ENCODE results near the gene KDM5A. TPM values are rescaled to one million over a fixed set of nuclear protein-coding genes. Genes with fewer than 3 reads are reported as not detected.

Gene KDM5A
- polyA plus RNA-seq, 1 experiment: 33.9 TPM

DNA sequence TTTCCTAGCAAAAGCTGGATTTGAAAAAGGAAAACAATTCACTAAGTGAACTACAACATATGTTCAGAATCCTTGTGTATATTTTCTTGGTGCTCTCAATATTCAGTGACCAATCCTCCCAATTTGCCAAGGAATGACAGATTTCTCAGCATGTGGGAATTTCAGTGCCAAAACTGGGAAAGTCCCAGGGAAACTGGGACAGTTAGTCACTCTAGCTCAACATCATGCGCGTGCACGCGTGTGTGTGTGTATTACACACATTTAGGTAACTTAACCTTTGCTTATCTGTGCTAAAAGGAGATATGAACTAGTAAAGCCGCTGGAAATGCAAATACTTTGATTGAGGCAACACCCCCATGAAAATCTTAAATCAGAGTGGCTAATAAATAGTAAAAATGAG is 100.4 kb downstream of the KDM5A start:
- Histone ChIP-seq H3K9me3 (ENCODE audit: control insufficient read depth, insufficient read depth, low read length) (no peaks in the 10 kb centered on the region), H3K4me3 (ENCODE audit: low read depth, low read length) (no peak overlapping the region), H3K27me3 (ENCODE audit: control insufficient read depth, insufficient read depth, low read length) (no peaks in the 10 kb centered on the region), H3K27ac (ENCODE audit: low read depth, low read length) (no peak overlapping the region)
- no peak for TF ChIP-seq CTCF (IDR thresholded peaks at IDR 0.05; ENCODE audit: low read depth, low read length)
- POLR2A ChIA-PET: no interaction called here
- CTCF ChIA-PET: no interaction called here
- no peak for DNase-seq (ENCODE audit: low read depth, low spot score)

GRCh38 chr12:286531-287300 is 102.4 kb downstream of the KDM5A start:
- POLR2A ChIA-PET: no interaction called here
- no peak for TF ChIP-seq CTCF (IDR thresholded peaks at IDR 0.05; ENCODE audit: low read depth, low read length)
- CTCF ChIA-PET: no interaction called here
- no peak overlapping the region for H3K27ac ChIP-seq (ENCODE audit: low read depth, low read length)
- DNase-seq (ENCODE audit: low read depth, low spot score): no peak
- no peaks in the 10 kb centered on the region for H3K27me3 ChIP-seq (ENCODE audit: control insufficient read depth, insufficient read depth, low read length)
- H3K9me3 ChIP-seq (ENCODE audit: control insufficient read depth, insufficient read depth, low read length): no peaks in the 10 kb centered on the region
- no peak overlapping the region for H3K4me3 ChIP-seq (ENCODE audit: low read depth, low read length)

DNA sequence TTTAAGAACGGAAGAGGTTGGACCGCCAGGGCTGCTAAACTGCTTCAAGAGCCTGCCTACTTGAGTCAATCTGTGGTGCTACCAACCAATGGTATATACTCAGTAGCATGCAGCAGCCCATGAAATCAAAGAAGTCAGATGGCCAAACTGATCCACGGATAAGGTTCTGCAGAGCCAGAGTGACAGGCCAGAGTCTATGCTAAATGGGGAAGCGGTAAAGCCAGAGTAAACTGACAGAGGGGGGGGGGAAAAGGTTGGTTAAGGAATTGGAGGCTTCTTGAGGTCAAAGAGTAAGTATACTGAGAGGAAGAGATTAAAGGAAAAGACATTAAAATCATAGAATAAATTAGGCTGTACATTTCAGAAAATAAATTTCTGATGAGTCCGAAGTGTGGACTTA is 111.1 kb downstream of the KDM5A start:
- H3K4me3 ChIP-seq (ENCODE audit: low read depth, low read length): no peak overlapping the region
- no peak overlapping the region for H3K27ac ChIP-seq (ENCODE audit: low read depth, low read length)
- no peak for TF ChIP-seq CTCF (IDR thresholded peaks at IDR 0.05; ENCODE audit: low read depth, low read length)
- H3K27me3 ChIP-seq (ENCODE audit: control insufficient read depth, insufficient read depth, low read length): no peaks in the 10 kb centered on the region
- no peak for DNase-seq (ENCODE audit: low read depth, low spot score)
- ChIA-PET POLR2A (no interaction called here), CTCF (no interaction called here)
- no peaks in the 10 kb centered on the region for H3K9me3 ChIP-seq (ENCODE audit: control insufficient read depth, insufficient read depth, low read length)

- DNase-seq (ENCODE audit: low read depth, low spot score): no peak
- CTCF ChIA-PET: no interaction called here
- Histone ChIP-seq H3K9me3 (ENCODE audit: control insufficient read depth, insufficient read depth, low read length) (no peaks in the 10 kb centered on the region), H3K27me3 (ENCODE audit: control insufficient read depth, insufficient read depth, low read length) (no peaks in the 10 kb centered on the region), H3K4me3 (ENCODE audit: low read depth, low read length) (no peak overlapping the region), H3K27ac (ENCODE audit: low read depth, low read length) (no peak overlapping the region)
- POLR2A ChIA-PET: interaction anchor here (0.8 kb wide), 1 partner anchor 38 kb away, joined by 3 read pairs; no protein-coding TSS in a partner anchor
- TF ChIP-seq CTCF (IDR thresholded peaks at IDR 0.05; ENCODE audit: low read depth, low read length): no peak
These were observed 113.3 kb downstream of the KDM5A start for GRCh38 chr12:275812-276211.

DNA sequence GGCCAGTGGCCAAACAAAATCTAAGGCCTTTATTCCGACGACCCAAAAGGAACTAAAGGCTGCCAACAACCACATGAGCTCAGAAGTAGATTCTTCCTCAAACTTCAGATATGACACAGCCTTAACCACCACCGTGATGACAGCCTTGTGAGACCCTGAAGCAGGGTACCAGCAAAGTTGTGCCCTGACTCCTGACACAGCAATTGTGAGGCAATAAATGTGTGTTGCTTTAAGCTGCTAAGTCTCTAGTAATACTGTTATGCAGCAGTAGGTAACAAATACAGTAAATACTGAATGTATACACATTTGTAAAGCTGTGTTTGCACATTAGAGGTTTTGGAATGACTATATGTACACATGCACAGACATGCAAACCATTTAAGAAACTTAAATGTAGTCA is 115.7 kb downstream of the KDM5A start:
- ChIA-PET CTCF (no interaction called here), POLR2A (no interaction called here)
- Histone ChIP-seq H3K4me3 (ENCODE audit: low read depth, low read length) (no peak overlapping the region), H3K9me3 (ENCODE audit: control insufficient read depth, insufficient read depth, low read length) (no peaks in the 10 kb centered on the region), H3K27ac (ENCODE audit: low read depth, low read length) (no peak overlapping the region), H3K27me3 (ENCODE audit: control insufficient read depth, insufficient read depth, low read length) (peaks cover 12% of the 10 kb centered on the region)
- no peak for TF ChIP-seq CTCF (IDR thresholded peaks at IDR 0.05; ENCODE audit: low read depth, low read length)
- no peak for DNase-seq (ENCODE audit: low read depth, low spot score)

Data from AG04450 (cell line).